Left lobe of liver (tissue), 2 donors: ENCODE data around the gene CYP24A1. TPM values are rescaled to one million over a fixed set of nuclear protein-coding genes. Genes with fewer than 3 reads are reported as not detected.

ENCODE experiments used
- ATAC-seq: fragments of 200-7000 bp; cut with Tn5 transposase; one replicate; pipeline ENCODE4 v1.9.1; 2020; ENCODE audit warnings: mild to moderate bottlenecking, moderate library complexity
- DNase-seq: peaks from one replicate; pipeline ENCODE4 v3.0.0-alpha.2; 2020; ENCODE audit warnings: low spot score
- total RNA-seq: library from RNA; stranded (reverse); gene quantifications from one replicate; pipeline ENCODE4 v1.2.1, GENCODE V29; 2021
- donor health status: DM: no; HTN: no; CAD: no; lungs with moderate emphysema.
- donor health status: DM: no; HTN: yes; CAD: no.

Gene CYP24A1
- total RNA-seq, 1 donor from 2014 or later, result not detected

GRCh38 chr20:54204063-54204462, 30.3 kb upstream of the CYP24A1 start:
- ATAC-seq (no peak), DNase-seq (no peak)

GRCh38 chr20:54203281-54203680, 29.5 kb upstream of the CYP24A1 start:
- DNase-seq (no peak), ATAC-seq (no peak)

- no peak for ATAC-seq
Measured at GRCh38 chr20:54201268-54201846, 27.6 kb upstream of the CYP24A1 start.

GRCh38 chr20:54200487-54201267, 26.9 kb upstream of the CYP24A1 start:
- DNase-seq, result no peak
- no peak for ATAC-seq

More at GRCh38 chr20:54201268-54201846, 27.6 kb upstream of the CYP24A1 start:
- no peak for DNase-seq

- ATAC-seq (peak; percentile 92), DNase-seq (peak; percentile 68)
Measured at GRCh38 chr20:54199721-54200176, 26.0 kb upstream of the CYP24A1 start.

- no peak for DNase-seq
- ATAC-seq, result no peak
Measured at GRCh38 chr20:54199283-54199682, 25.5 kb upstream of the CYP24A1 start.

- DNase-seq, result peak; percentile 52
Measured at GRCh38 chr20:54197621-54198604, 24.1 kb upstream of the CYP24A1 start.

GRCh38 chr20:54195483-54196472, 22.0 kb upstream of the CYP24A1 start:
- DNase-seq, result no peak
- ATAC-seq, result no peak

More at GRCh38 chr20:54197621-54198604, 24.1 kb upstream of the CYP24A1 start:
- peak; percentile 91 for ATAC-seq

- DNase-seq (no peak), ATAC-seq (no peak)
Measured at GRCh38 chr20:54194724-54195438, 21.1 kb upstream of the CYP24A1 start.

GRCh38 chr20:54193817-54194216, 20.0 kb upstream of the CYP24A1 start:
- no peak for DNase-seq
- ATAC-seq, result no peak

GRCh38 chr20:54190217-54190616, 16.4 kb upstream of the CYP24A1 start:
- DNase-seq (no peak), ATAC-seq (no peak)

- no peak for DNase-seq
- ATAC-seq, result no peak
Measured at GRCh38 chr20:54189630-54190029, 15.8 kb upstream of the CYP24A1 start.

GRCh38 chr20:54188132-54188849, 14.5 kb upstream of the CYP24A1 start:
- ATAC-seq (no peak), DNase-seq (no peak)

GRCh38 chr20:54184904-54185626, 11.3 kb upstream of the CYP24A1 start:
- DNase-seq (no peak), ATAC-seq (no peak)

GRCh38 chr20:54184071-54184470, 10.3 kb upstream of the CYP24A1 start:
- DNase-seq, result no peak
- ATAC-seq, result no peak

GRCh38 chr20:54180931-54181330, 7.1 kb upstream of the CYP24A1 start:
- DNase-seq (no peak), ATAC-seq (no peak)

GRCh38 chr20:54179946-54180345, 6.2 kb upstream of the CYP24A1 start:
- no peak for ATAC-seq

GRCh38 chr20:54178256-54178655, 4.5 kb upstream of the CYP24A1 start:
- ATAC-seq, result no peak

More at GRCh38 chr20:54179946-54180345, 6.2 kb upstream of the CYP24A1 start:
- DNase-seq, result no peak

More at GRCh38 chr20:54178256-54178655, 4.5 kb upstream of the CYP24A1 start:
- DNase-seq, result no peak
